CD4-positive, alpha-beta T cell treated with Interleukin-15 for 1 hour (primary cell): ENCODE measurements around the gene CC2D1A.
A peak's percentile ranks its signal among the peaks of the same experiment; 100 is the strongest.
"Not testable (repeated sequence)": the region's sequence is repeated elsewhere in the genome, so short reads cannot be mapped to it uniquely, and the experiment has no call there.

Experiments used
- DNase-seq: peaks from one replicate; pipeline ENCODE4 v3.0.0-alpha.2; 2020

CC2D1A gene

DNA sequence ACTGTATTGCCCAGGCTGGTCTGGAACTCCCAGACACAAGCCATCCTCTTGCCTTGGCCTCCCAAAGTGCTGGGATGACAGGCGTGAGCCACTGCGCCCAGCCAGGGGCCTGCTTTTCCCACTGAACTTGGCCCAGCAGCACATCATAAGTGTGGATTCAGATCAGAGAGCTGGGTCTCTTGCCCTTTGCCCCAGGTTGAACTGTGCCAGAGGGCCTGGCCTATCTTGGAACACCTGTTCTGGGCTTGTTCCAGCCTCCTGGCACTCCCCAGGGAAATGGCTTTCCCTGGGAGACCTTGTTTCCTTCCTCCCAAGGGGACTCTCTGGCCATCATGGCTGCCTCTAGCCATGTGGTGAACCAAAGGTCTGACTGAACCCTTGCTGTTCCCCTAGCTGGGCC lies 3.4 kb downstream of the CC2D1A start:
- no peak for DNase-seq

DNA sequence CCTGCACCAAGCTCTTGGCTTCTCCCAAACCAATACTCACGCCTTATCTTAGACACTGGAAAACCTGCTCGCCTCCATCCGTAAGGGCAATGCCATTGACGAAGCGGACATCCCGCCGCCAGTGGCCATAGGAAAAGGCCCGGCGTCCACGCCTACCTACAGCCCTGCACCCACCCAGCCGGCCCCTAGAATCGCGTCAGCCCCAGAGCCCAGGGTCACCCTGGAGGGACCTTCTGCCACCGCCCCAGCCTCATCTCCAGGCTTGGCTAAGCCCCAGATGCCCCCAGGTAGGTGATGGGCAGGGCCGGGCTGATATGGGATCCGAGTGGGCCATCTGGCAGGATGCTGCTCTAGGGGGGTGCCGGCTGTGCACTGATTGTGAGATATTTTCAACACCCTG lies 7.4 kb downstream of the CC2D1A start:
- no peak for DNase-seq

DNA sequence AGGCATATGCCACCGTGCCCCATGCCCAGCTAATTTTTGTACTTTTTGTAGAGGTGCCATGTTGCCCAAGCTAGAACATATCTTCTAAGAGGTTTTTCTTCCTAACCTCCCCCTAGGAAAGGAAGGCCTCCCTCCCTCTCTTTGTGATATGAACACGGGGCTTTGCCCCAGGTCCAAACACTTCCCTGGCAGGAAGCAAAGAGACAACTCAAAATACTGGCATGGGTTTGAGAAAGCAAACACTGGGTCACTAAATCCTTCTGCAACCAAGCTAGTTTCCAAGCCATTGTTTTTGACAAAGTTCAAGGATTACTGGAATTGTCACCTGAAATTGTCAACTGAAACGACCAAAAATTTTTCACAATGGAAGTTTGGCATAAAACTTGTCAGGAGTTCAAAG lies 8.8 kb downstream of the CC2D1A start:
- DNase-seq, result no peak

DNA sequence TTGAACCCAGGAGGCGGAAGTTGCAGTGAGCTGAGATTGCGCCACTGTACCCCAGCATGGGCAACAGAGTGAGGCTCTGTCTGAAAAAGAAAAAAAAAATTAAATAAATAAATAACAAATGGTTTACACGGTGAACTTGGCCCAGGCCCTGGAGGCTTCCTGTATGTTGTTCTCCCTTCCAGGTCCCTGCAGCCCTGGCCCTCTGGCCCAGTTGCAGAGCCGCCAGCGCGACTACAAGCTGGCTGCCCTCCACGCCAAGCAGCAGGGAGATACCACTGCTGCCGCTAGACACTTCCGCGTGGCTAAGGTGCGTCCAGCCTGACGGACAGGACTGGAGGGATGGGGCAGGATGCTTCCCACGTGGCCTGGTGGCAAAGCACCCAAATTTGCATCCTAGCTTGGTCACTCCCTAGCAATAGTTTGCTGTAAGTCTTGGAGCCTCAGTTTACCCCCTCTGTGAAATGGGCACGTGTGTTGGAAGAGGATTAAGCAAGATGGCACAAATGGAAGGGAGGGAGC lies 11.9 kb downstream of the CC2D1A start:
- DNase-seq, result no peak

DNA sequence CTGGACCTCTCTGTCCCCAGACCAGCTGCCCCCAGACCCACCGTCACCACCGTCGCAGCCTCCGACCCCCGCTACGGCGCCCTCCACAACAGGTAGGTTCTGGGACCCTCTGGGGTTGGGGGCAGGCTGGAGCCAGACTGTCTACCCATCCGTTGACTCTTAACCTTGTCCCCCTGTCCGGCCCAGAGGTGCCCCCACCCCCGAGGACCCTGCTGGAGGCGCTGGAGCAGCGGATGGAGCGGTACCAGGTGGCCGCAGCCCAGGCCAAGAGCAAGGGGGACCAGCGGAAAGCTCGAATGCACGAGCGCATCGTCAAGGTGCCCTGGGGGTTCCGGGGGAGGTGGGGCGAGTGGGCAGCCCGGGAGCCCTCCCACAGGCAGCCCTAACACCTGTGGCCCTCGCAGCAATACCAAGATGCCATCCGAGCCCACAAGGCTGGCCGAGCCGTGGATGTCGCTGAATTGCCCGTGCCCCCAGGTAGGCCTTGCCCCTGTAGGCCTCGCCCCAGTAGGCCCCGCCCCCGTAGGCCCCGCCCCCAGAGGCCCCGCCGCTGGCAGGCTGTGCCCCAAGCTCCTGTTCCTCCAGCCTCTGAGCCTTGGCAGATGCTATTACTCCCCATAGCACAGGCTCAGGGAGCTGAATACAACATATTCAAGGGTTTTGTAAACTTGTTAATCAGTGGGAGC lies 12.9 kb downstream of the CC2D1A start:
- DNase-seq, result no peak

DNA sequence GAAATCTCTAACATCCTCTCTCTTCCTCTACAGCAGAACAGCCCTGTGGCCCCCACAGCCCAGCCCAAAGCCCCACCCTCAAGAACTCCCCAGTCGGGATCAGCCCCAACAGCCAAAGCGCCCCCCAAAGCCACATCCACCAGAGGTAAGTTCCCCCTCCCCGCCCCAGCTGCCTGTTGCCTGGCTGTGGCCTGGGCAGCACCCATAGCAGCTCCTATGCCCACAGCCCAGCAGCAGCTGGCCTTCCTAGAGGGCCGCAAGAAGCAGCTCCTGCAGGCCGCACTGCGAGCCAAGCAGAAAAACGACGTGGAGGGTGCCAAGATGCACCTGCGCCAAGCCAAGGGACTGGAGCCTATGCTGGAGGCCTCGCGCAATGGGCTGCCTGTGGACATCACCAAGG lies 14.5 kb downstream of the CC2D1A start:
- DNase-seq, result no peak

DNA sequence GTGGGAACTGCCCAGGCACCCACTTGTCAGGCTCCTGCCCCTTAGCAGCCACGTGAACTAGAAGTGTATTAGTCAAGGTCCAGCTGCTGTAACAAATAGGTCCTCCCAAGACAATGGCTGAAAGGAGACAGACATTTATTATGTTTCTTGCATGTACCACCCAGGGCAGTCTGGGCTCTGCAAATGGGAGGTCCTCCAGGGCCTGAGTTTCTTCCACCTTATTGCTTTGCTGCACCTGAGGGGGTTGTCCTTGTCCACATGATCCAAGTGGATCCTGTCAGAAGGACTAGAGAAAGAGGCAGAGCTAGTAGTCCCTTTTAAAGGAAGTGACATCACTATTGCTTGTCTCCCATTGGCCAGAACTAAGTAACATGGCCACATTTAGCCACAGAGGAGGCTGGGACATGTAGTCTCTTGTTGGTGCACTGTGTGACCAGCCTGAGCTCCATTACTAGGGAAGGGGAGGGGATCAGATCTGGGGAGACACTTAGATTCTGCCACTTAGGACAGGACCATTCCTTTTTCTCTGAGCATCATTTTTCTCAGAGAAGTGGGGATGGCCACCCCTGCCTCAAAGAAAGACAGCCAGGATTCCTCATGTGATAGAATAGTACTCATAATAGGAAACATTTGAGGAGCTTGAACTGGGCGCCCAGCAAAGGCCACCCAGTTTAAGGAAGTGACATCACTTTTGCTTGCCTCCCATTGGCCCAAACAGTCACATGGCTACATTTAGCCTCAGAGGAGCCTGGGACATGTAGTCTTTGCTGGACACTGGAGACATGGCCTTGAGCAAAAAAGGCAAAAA lies 15.1 kb downstream of the CC2D1A start:
- DNase-seq, result peak; percentile 27

DNA sequence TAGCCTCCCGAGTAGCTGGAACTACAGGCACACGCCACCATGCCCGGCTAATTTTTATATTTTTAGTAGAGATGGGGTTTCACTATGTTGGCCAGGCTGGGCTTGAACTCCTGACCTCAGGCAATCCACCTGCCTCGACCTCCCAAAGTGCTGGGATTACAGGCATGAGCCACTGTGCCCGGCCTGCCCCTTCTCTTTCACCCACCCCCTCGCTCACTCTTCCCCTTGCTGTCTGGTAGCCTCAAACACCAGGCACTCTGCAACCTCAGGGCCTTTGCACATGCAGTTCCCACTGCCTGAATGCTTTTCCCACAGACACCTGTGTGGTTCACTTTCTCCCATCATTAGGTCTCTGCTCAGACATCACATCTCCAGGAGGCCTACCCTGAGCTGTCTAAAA lies 16.1 kb downstream of the CC2D1A start:
- not testable (repeated sequence) for DNase-seq

DNA sequence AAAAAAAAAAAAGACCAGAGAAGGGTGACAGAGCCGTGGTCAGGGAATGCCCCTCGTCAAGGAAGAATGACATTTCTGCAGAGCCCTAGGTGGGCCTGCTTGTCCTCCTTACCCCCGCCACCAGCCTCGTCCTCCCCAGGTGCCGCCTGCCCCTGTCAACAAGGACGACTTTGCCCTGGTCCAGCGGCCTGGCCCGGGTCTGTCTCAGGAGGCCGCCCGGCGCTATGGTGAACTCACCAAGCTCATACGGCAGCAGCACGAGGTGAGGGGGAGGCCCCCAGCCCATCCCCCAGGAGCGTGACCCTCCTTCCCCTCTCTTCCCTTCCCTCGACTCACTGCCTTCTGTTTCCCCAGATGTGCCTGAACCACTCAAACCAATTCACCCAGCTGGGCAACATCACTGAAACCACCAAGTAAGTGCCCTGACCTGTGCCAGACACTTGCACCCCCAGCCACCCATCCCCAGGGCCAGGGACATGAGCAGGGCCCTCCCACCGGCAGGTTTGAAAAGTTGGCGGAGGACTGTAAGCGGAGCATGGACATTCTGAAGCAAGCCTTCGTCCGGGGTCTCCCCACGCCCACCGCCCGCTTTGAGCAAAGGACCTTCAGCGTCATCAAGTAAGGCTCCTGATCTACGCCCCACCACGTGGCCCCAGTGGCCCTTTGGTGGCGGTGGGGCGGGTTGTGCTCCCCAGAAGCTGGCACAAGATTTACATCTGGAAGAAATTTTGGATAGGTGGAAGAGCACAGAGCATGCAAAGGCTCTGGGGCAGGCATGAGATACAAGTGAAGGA lies 17.4 kb downstream of the CC2D1A start:
- DNase-seq, result no peak

DNA sequence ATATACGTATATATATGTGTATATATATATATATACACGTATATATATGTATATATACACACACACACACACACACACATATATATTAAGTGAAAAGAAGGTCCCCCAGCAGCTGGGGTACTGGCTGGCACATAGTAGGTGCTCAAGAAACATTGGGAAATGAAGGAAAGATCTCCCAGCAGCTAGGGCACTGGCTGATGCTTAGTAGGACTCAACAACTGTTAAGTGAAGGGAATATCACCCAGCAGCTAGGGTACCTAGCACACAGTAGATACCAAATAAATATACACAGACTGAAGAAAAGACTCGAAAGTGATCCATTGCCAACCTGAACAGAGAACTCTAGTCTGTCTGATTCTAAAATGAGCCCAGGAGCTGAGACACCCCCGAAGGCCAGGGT lies 20.0 kb downstream of the CC2D1A start:
- no peak for DNase-seq

DNA sequence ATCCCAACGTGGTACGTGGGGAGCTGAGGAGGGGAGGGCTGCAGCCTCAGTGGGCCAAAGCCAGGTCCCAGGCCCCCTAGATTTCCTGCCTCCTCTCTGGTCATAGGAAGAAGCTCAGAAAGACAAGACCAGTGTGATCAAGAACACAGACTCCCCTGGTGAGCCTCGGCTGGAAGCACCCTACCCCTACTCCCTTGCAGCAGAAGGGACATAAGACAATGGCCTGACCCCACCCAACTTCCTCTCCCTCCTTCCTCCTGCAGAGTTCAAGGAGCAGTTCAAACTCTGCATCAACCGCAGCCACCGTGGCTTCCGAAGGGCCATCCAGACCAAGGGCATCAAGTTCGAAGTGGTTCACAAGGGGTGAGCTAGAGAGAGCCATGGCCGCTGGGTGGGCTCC lies 20.7 kb downstream of the CC2D1A start:
- DNase-seq, result no peak

DNA sequence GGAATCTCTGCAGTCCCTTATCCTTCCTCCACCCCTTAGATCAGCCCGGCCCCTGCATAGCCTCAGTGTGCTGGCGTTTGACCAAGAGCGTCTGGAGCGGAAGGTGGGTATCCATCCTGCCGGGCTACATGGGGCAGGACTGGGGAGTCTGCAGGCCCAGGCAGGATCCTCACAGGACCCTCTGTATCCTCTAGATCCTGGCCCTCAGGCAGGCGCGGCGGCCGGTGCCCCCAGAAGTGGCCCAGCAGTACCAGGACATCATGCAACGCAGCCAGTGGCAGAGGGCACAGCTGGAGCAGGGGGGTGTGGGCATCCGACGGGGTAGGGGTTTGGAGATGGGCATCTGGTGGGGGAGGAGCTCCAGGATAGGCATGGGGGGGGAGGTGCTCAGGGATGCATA lies 23.3 kb downstream of the CC2D1A start:
- DNase-seq, result no peak

DNA sequence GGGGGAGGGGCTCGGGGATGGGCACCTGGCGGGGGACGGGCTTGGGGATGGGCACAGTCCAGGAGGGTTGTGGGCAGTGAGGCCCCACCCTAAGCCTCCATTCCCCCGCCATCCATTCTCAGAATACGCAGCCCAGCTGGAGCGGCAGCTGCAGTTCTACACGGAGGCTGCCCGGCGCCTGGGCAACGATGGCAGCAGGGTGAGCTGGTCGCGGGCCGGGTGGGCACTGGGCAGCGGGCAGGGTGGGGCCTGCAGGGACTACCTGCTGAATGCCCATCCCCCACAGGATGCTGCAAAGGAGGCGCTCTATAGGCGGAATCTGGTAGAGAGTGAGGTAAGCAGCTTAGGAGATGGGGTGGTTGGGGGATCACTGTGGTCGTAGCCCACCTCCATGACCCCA lies 24.0 kb downstream of the CC2D1A start:
- no peak for DNase-seq

DNA sequence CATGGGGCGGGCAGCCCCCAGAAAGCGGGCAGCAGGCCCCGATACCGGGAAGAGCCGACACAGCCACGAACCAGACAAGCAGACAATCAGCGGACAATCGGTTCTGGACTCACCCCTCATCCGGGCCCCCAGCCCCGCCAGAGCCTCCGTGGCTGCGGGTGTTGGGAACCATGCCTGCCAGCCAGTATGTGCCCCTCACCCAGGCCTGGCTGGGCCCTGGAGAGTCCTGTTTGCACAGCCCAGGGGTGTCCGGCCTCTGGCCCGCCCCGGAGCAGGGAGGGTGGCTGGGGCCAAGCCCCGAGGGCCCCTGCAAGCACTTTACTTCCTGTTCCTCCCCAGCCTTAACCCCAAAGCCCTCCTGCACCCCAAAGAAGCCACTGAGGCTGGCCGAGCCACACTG lies 24.4 kb downstream of the CC2D1A start:
- no peak for DNase-seq

DNA sequence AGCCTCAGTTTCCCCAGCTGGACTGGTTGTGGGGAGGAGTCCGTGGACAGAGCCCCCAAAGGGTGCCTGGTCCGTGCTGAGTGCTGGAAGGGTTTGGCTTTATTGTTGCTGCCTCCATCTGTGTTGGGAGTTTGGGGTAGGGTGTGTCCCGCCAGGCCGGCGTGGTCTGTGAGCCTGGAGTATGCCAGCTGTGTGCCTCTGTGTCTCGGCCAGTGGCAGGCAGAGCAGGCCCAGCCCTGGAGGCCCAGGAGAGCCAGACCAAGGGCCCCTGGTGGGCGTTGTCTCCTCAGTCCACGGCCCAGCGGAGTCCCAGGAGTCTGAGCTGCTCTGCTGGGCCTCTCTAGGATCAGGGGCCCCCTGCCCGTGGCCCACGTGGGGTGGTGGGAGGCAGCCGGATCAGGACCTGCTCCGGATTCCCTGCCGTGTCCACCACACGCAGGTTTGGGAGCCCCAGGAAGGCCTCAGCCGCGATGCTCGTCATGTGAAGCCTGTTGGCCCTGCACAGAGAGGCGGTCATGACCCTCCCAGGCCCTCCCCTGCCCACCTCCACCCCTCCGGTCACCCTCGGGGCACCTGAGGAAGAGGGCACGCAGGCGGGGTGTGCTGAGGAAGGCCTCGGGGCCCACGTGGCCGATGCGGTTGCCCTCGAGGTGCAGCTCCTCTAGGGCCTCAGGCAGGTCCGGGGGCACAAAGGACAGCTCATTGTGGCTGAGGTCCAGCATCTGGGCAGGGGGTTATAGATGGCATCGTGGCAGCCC lies 25.6 kb downstream of the CC2D1A start:
- DNase-seq, result no peak

DNA sequence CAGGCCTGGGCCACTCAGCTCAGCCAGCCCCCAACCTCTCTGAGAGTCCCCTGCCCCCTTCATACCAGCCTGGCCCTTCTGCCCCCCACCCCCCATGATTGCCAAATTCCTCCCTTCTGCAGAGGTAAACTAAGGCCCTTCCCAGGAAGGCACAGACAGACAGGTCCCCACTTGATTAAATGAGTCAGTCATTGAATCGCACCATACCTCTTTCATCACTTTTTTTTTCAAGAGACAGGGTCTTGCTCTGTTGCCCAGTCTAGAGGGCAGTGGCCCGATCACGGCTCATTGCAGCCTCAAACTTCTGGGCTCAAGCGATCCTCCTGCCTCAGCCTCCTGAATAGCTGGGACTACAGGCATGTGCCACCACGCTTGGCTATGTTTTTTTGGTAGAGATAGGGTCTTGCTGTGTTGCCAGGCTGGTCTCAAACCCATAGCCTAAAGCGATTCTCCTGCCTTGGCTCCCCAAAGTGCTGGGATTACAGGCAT lies 26.2 kb downstream of the CC2D1A start:
- no peak for DNase-seq

DNA sequence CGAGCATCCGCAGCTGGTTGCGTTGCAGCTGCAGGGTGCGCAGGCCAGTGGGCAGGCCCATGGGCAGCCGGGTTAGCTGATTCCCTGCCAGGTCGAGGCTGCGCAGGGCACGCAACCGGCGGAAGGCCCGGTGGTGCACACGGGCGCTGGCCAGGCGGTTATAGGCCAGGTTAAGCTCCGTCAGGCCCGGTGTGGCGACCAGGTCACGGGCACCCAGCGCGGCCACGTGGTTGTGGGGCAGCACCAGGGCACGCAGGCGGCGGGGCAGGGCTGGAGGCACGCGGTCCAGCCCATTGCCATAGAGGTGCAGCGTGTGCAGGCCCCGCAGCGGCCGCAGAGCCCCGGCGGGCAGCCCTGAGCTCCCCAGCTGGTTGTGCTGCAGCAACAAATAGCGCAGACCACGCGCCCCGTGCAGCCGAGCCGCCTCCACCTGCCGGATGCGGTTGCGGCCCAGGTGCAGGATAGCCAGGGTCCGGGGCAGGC lies 27.0 kb downstream of the CC2D1A start:
- no peak for DNase-seq

DNA sequence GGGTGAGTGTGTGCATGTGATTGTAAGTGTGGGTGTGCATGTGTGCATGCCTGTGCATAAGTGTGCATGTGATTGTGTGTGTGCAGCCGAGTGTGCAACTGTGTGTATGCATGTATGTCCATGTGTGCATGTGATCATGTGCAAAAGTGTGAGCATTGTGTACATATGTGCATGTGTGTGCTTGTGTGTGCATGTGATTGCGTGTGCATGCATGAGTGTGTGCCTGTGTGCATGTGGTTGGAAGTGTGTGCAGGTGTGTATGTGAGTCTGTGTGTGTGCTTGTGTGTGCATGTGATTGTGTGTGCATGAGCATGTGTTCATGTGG lies 28.7 kb downstream of the CC2D1A start:
- DNase-seq, result no peak

DNA sequence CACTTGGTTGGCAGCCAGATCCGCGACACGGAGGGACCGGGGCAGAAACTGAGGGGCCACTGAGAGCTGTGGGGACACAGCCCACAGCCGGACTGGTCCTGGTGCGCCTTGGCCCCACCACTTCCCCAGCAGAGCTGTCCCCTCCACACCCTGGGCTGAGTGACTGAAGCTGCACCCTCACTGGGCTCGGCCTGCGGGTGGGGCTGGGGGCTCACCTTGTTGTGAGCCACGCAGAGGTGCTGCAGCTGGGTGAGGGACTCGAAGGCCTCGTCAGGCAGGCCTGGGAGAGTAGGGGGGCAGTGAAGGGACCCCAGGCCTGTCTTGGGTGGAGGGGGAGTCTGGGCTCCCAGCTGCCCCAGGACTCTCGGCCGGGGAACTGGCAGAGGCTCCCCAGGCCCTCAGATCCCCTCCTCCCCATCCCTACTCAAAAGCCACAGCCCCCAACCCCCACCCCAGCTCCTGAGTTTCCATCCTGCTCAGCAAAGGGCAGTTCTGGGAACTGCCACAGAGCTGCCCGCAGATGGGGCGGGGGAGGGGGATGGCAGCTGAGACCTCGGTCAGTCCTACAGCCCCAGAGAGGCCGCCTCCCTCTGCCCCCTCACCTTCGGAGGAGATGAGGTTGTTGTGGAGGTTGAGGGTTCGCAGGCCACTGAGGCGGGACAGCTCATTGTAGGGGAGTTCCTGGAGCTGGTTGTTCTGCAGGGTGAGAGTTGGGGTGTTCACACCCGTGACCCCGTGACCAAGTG lies 29.9 kb downstream of the CC2D1A start:
- no peak for DNase-seq

DNA sequence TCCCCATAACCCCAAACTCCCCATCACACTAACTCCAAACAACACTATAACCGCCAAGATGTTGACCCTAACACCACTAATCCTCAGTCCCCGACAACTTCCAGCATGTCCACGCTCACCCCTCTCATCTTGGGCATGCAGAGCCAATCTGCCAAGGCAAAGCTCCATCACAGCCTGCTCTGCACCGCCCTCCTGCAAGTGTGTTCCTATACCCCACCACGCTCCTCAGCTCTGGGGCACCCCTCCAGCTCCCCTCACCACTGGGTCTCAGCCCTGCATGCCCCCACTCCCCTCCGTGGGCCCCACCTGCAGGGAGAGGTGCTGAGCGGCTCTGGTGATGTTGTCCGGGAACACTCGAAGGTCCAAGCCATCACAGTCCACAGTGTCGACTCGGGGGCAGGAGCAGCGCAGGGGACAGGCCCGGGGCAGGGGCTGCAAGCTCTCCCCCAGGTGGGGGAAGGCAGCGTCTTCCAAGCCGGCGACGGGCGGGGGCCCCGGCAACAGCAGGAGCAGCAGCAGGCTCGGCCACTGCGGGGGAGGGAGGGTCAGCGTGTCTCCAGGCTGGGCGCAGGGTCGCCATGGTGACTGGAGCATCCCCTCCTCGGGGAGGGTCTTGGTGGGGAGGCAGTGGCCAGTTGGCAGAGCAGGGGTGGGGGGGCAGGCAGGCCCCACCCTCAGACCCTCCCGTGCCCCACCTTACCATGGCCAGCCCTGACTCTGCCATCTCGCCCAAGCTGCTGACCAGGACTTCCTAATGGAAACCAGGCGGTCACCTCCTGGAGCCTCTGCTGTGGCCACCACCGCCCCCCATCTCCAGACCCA lies 31.7 kb downstream of the CC2D1A start:
- DNase-seq, result no peak
